ENCODE results near the gene CPEB3. TPM values are rescaled to one million over a fixed set of nuclear protein-coding genes. Genes with fewer than 3 reads are reported as not detected.

CPEB3 gene
- total RNA-seq, 2 experiments from 2014 or later, result 1.0 to 1.3 TPM

Other genes with a start within 250 kb of the CPEB3 start
- 10 to 100 TPM; 26.1 to 28.1 TPM for gene MARCHF5, start 89 bp upstream of the CPEB3 start, total RNA-seq